Measurements from ENCODE around the gene GUSB.

Gene GUSB

GRCh38 chr7:65927489-65928448 lies 54.2 kb downstream of the GUSB start:
- no peak for FAIRE-seq

DNA sequence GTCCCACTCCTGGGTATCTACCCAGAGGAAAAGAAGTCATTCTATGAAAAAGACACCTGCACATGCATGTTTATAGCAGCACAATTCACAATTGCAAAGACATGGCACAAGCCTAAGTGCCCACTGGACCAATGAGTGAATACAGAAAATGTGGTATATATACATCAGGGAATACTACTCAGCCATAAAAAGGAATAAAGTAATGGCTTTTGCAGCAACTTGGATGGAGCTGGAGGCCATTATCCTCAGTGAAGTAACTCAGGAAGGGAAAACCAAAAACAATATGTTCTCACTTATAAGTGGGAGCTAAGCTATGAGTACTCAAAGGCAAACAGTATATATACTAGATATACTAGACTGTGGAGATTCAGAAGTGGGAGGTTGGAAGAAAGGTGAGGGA lies 55.4 kb downstream of the GUSB start:
- FAIRE-seq, result no peak

- no peak for FAIRE-seq
Observed at GRCh38 chr7:65925040-65925439, 57.0 kb downstream of the GUSB start.

- no peak for FAIRE-seq
Observed at GRCh38 chr7:65924193-65924592, 57.8 kb downstream of the GUSB start.

- no peak for FAIRE-seq
Observed at GRCh38 chr7:65923316-65923715, 58.7 kb downstream of the GUSB start.

DNA sequence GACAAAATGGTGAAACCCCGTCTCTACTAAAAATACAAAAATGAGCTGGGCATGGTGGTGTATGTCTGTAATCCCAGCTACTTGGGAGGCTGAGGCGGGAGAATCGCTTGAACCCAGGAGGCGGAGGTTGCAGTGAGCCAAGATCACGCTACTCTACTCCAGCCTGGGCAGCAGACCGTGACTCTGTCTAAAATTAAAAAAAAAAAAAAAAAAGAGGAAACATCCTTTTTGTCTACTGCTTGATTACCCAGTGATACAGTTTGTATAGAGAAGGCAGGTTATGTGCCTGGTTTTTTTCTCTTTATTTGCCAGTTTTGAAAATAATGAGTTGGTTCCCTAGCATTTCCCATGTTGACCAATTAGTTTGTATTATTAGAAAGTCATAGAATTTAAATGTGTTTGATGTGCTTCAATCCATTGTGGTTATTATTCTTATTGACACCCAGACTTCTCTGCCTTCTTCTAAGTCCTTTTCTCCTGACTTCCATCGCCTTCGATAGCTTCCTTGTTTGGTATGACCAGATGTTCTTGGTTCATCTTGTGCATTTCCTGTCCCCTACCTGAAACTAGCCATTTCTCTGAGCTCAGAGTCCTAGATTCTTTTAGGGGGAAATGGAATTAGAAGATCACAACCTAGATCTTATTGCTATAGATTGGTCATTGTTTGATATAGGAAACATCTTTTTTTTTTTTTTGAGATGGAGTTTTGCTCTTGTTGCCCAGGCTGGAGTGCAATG lies 65.9 kb downstream of the GUSB start:
- no peak for FAIRE-seq

DNA sequence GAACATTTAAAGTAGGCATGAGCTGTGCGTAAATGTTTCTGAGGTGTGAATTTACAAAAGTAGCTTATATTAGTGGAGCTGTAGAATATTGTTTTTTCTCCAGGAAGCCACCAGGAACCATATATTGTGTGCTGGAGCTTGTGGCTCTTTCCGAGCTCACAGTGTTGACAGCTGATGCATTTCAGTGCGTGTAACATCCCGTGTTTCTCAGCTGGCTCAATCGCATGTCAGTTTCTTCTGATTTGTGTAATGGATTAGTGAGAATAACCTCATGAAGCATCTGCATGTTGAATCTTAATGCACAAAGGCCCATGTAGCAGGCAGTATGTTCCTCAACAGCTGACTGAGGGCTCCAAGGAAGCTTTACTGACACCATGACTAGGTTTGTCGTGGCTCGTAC lies 69.8 kb downstream of the GUSB start:
- no peak for FAIRE-seq
